GM23338 (cell line): ENCODE results near the gene TIA1.

Experiments used
- CREB1 ChIP-seq: fragments of 250-450 bp; sonication (Bioruptor Pico); IDR thresholded peaks from 2 replicates; pipeline ENCODE4 v1.5.0; 2020; ENCODE audit warnings: low read depth, mild to moderate bottlenecking, moderate library complexity
- JUNB ChIP-seq: IDR thresholded peaks from one replicate; pipeline ENCODE4 v1.6.1; 2016; ENCODE audit warnings: antibody characterized with exemption; ENCODE audit not compliant: unreplicated experiment
- POLR2AphosphoS5 ChIP-seq: IDR thresholded peaks from 2 replicates; pipeline ENCODE4 v1.6.1; 2016; ENCODE audit warnings: antibody characterized with exemption, low read depth
- ZNF114 ChIP-seq: fragments of 250-450 bp; sonication (Bioruptor Pico); IDR thresholded peaks from 2 replicates; pipeline ENCODE4 v1.5.0; 2020; ENCODE audit warnings: mild to moderate bottlenecking, moderate library complexity
- TF ChIP-seq, protein P1 (sequence below), 2 experiments: fragments of 200-600 bp in 1 of 2; sonication (generic) in 1 of 2; conservative IDR thresholded peaks; 2 replicates each; pipeline versions ENCODE4 v1.5.1 to v1.6.1; 2016 to 2017; ENCODE audit warnings: antibody characterized with exemption in 2 of 2, low read depth in 2 of 2, mild to moderate bottlenecking in 2 of 2, moderate library complexity in 1 of 2
- TF ChIP-seq, protein P2 (sequence below): IDR thresholded peaks from one replicate; pipeline ENCODE4 v1.6.1; 2018; ENCODE audit warnings: antibody characterized with exemption; ENCODE audit not compliant: unreplicated experiment

DNA sequence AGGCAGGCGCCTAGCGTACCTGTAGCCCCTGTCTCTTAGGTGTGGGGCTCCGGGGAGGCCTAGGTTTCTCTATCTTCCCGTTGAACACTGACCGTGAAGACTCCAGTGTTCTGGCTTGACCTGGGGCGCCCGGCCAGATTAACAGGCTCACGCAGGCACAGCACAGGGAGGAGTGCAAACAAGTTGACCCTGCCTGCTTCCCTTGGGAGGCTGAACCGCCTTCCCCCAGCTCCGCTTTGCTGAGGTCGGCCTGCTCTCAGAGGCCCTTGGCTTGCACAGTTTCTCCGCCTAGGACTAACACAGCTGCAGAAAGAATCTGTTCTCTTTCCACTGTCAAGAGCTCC, 10.1 kb upstream of the TIA1 start:
- TF ChIP-seq JUNB (no peak), POLR2AphosphoS5 (no peak), ZNF114 (no peak), CREB1 (CRISPR knock-in tag) (no peak)
- TF ChIP-seq, protein P1, sequence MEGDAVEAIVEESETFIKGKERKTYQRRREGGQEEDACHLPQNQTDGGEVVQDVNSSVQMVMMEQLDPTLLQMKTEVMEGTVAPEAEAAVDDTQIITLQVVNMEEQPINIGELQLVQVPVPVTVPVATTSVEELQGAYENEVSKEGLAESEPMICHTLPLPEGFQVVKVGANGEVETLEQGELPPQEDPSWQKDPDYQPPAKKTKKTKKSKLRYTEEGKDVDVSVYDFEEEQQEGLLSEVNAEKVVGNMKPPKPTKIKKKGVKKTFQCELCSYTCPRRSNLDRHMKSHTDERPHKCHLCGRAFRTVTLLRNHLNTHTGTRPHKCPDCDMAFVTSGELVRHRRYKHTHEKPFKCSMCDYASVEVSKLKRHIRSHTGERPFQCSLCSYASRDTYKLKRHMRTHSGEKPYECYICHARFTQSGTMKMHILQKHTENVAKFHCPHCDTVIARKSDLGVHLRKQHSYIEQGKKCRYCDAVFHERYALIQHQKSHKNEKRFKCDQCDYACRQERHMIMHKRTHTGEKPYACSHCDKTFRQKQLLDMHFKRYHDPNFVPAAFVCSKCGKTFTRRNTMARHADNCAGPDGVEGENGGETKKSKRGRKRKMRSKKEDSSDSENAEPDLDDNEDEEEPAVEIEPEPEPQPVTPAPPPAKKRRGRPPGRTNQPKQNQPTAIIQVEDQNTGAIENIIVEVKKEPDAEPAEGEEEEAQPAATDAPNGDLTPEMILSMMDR (conservative IDR thresholded peaks at IDR 0.05; ENCODE audit: low read depth in 2 of 2): no peak
- TF ChIP-seq, protein P2, sequence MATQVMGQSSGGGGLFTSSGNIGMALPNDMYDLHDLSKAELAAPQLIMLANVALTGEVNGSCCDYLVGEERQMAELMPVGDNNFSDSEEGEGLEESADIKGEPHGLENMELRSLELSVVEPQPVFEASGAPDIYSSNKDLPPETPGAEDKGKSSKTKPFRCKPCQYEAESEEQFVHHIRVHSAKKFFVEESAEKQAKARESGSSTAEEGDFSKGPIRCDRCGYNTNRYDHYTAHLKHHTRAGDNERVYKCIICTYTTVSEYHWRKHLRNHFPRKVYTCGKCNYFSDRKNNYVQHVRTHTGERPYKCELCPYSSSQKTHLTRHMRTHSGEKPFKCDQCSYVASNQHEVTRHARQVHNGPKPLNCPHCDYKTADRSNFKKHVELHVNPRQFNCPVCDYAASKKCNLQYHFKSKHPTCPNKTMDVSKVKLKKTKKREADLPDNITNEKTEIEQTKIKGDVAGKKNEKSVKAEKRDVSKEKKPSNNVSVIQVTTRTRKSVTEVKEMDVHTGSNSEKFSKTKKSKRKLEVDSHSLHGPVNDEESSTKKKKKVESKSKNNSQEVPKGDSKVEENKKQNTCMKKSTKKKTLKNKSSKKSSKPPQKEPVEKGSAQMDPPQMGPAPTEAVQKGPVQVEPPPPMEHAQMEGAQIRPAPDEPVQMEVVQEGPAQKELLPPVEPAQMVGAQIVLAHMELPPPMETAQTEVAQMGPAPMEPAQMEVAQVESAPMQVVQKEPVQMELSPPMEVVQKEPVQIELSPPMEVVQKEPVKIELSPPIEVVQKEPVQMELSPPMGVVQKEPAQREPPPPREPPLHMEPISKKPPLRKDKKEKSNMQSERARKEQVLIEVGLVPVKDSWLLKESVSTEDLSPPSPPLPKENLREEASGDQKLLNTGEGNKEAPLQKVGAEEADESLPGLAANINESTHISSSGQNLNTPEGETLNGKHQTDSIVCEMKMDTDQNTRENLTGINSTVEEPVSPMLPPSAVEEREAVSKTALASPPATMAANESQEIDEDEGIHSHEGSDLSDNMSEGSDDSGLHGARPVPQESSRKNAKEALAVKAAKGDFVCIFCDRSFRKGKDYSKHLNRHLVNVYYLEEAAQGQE: no peak
